H9 (cell line): ENCODE results near the gene LIN28B. TPM values are rescaled to one million over a fixed set of nuclear protein-coding genes. Genes with fewer than 3 reads are reported as not detected.

Experiments
- DNase-seq: peaks from one replicate; pipeline ENCODE4 v3.0.0-alpha.2; 2017
- H2AFZ ChIP-seq: one replicate; pipeline ENCODE4 v1.6.1; 2013; ENCODE audit warnings: mild to moderate bottlenecking, low read length, control low read depth, moderate library complexity
- H2AK5ac ChIP-seq: 2 replicates; pipeline ENCODE4 v1.6.1; 2013; ENCODE audit warnings: low read length, control low read depth, mixed read lengths; ENCODE audit not compliant: insufficient read length
- H2BK120ac ChIP-seq: one replicate; pipeline ENCODE4 v1.6.1; 2013; ENCODE audit warnings: low read depth, mild to moderate bottlenecking, low read length, control low read depth, inconsistent platforms; ENCODE audit not compliant: poor library complexity, severe bottlenecking
- H2BK12ac ChIP-seq: 2 replicates; pipeline ENCODE4 v1.6.1; 2013; ENCODE audit warnings: low read length, control low read depth, mixed read lengths, low read depth; ENCODE audit not compliant: insufficient read length
- H2BK15ac ChIP-seq: 2 replicates; pipeline ENCODE4 v1.6.1; 2013; ENCODE audit warnings: low read depth, low read length, control low read depth
- H2BK20ac ChIP-seq: one replicate; pipeline ENCODE4 v1.6.1; 2013; ENCODE audit warnings: low read depth, mild to moderate bottlenecking, low read length, control low read depth, inconsistent platforms; ENCODE audit not compliant: poor library complexity, severe bottlenecking
- H2BK5ac ChIP-seq: 2 replicates; pipeline ENCODE4 v1.6.1; 2013; ENCODE audit warnings: low read length, control low read depth, mixed read lengths; ENCODE audit not compliant: insufficient read length
- H3K14ac ChIP-seq: 2 replicates; pipeline ENCODE4 v1.6.1; 2013; ENCODE audit warnings: low read length, control low read depth; ENCODE audit not compliant: insufficient read depth
- H3K18ac ChIP-seq: 2 replicates; pipeline ENCODE4 v1.6.1; 2013; ENCODE audit warnings: low read depth, mild to moderate bottlenecking, mixed read lengths, low read length, control low read depth; ENCODE audit not compliant: insufficient read length
- H3K23ac ChIP-seq: 2 replicates; pipeline ENCODE4 v1.6.1; 2013; ENCODE audit warnings: low read length, control low read depth, mixed read lengths, low read depth; ENCODE audit not compliant: insufficient read length
- H3K23me2 ChIP-seq: 2 replicates; pipeline ENCODE4 v1.6.1; 2013; ENCODE audit warnings: low read depth, mild to moderate bottlenecking, mixed read lengths, low read length, control low read depth; ENCODE audit not compliant: insufficient read length, poor library complexity, severe bottlenecking
- H3K27ac ChIP-seq: 2 replicates; pipeline ENCODE4 v1.5.1; 2013; ENCODE audit warnings: low read length, control low read depth, mixed read lengths, low read depth; ENCODE audit not compliant: insufficient read length
- H3K27me3 ChIP-seq: 2 replicates; pipeline ENCODE4 v1.6.1; 2013; ENCODE audit warnings: low read length, control low read depth, inconsistent platforms; ENCODE audit not compliant: insufficient read depth
- H3K4ac ChIP-seq: 2 replicates; pipeline ENCODE4 v1.6.1; 2013; ENCODE audit warnings: low read depth, mild to moderate bottlenecking, control low read depth, inconsistent platforms, low read length, moderate library complexity
- H3K4me1 ChIP-seq: 2 replicates; pipeline ENCODE4 v1.6.1; 2013; ENCODE audit warnings: low read length, control low read depth, inconsistent platforms; ENCODE audit not compliant: insufficient read depth
- H3K4me2 ChIP-seq: 2 replicates; pipeline ENCODE4 v1.6.1; 2013; ENCODE audit warnings: low read length, control low read depth, mixed read lengths; ENCODE audit not compliant: insufficient read length, insufficient read depth
- H3K56ac ChIP-seq: 2 replicates; pipeline ENCODE4 v1.6.1; 2013; ENCODE audit warnings: low read depth, mild to moderate bottlenecking, mixed read lengths, low read length, control low read depth; ENCODE audit not compliant: insufficient read length
- H3K79me1 ChIP-seq: 2 replicates; pipeline ENCODE4 v1.6.1; 2013; ENCODE audit warnings: low read depth, mild to moderate bottlenecking, moderate library complexity, low read length, control low read depth, inconsistent platforms; ENCODE audit not compliant: insufficient read depth, poor library complexity, severe bottlenecking
- H3K79me2 ChIP-seq: 2 replicates; pipeline ENCODE4 v1.6.1; 2013; ENCODE audit warnings: low read length, control low read depth, inconsistent platforms; ENCODE audit not compliant: insufficient read depth
- H3K9ac ChIP-seq: 2 replicates; pipeline ENCODE4 v1.6.1; 2013; ENCODE audit warnings: low read length, control low read depth, mixed read lengths; ENCODE audit not compliant: insufficient read length; ENCODE audit errors: extremely low read depth
- H3K9me3 ChIP-seq: one replicate; pipeline ENCODE4 v1.6.1; 2013; ENCODE audit warnings: low read depth, low read length, inconsistent platforms; ENCODE audit not compliant: control insufficient read depth
- H3T11ph ChIP-seq: one replicate; pipeline ENCODE4 v1.6.1; 2013; ENCODE audit warnings: mild to moderate bottlenecking, low read length, control low read depth, inconsistent platforms
- H4K20me1 ChIP-seq: one replicate; pipeline ENCODE4 v1.6.1; 2013; ENCODE audit not compliant: control insufficient read depth, insufficient read length, insufficient read depth
- H4K5ac ChIP-seq: 2 replicates; pipeline ENCODE4 v1.6.1; 2013; ENCODE audit warnings: low read depth, mild to moderate bottlenecking, mixed read lengths, low read length, control low read depth; ENCODE audit not compliant: insufficient read length
- H4K8ac ChIP-seq: replicated peaks from 2 replicates; pipeline ENCODE4 v1.6.1; 2013; ENCODE audit warnings: low read length, control low read depth, mixed read lengths, low read depth; ENCODE audit not compliant: insufficient read length
- H4K91ac ChIP-seq: 2 replicates; pipeline ENCODE4 v1.6.1; 2013; ENCODE audit warnings: low read depth, mild to moderate bottlenecking, moderate library complexity, mixed read lengths, low read length, control low read depth; ENCODE audit not compliant: insufficient read length
- H3K27ac Mint-ChIP-seq, 3 experiments: 2 replicates in 2 of 3; 3 replicates in 1 of 3; pipeline ENCODE4 v1.8.0; 2020 to 2021; ENCODE audit warnings: mixed read lengths in 3 of 3, mild to moderate bottlenecking in 1 of 3, moderate library complexity in 1 of 3
- H3K27me3 Mint-ChIP-seq: 2 replicates; pipeline ENCODE4 v1.8.0; 2021; ENCODE audit warnings: low read depth, mild to moderate bottlenecking, moderate library complexity, mixed read lengths
- H3K36me3 Mint-ChIP-seq, 3 experiments: 2 replicates in 2 of 3; 3 replicates in 1 of 3; pipeline ENCODE4 v1.8.0; 2020 to 2021; ENCODE audit warnings: low read depth in 3 of 3, mixed read lengths in 3 of 3; ENCODE audit not compliant: insufficient read depth in 1 of 3
- H3K4me1 Mint-ChIP-seq, 2 experiments: 2 replicates each; pipeline ENCODE4 v1.8.0; 2020; ENCODE audit warnings: mixed read lengths in 2 of 2
- H3K4me3 Mint-ChIP-seq, 2 experiments: 2 replicates in 1 of 2; 3 replicates in 1 of 2; pipeline ENCODE4 v1.8.0; 2020 to 2021; ENCODE audit warnings: mild to moderate bottlenecking in 2 of 2, mixed read lengths in 2 of 2, moderate library complexity in 1 of 2
- H3K9me3 Mint-ChIP-seq, 2 experiments: 2 replicates in 1 of 2; 3 replicates in 1 of 2; pipeline ENCODE4 v1.8.0; 2020; ENCODE audit warnings: mild to moderate bottlenecking in 2 of 2, mixed read lengths in 2 of 2, moderate library complexity in 1 of 2
- CTCF ChIP-seq: fragments of 200-600 bp; sonication (generic); conservative IDR thresholded peaks from 3 replicates; pipeline ENCODE4 v1.8.0; 2021; ENCODE audit warnings: antibody characterized with exemption, mild to moderate bottlenecking
- WGBS: extraction: QIAGEN DNeasy Blood & Tissue Kit; methylation state at CpG from one replicate; pipeline ENCODE4 v1.1.7; 2013; ENCODE audit warnings: missing lambda C conversion rate, low lambda C conversion rate, mixed read lengths; ENCODE audit not compliant: insufficient read length; ENCODE audit errors: extremely low coverage; 5-methylcytosine and 5-hydroxymethylcytosine counted together
- total RNA-seq: library from RNA; stranded (reverse); gene quantifications from 2 replicates; pipeline ENCODE4 v1.2.1, GENCODE V29; 2021

Gene LIN28B
- total RNA-seq, 1 experiment from 2014 or later = 110 TPM

- no peaks in the 10 kb centered on the region for H3K23me2 ChIP-seq
- no peaks in the 10 kb centered on the region for H4K20me1 ChIP-seq
- peaks cover 3% of the 10 kb centered on the region for H3K79me1 ChIP-seq
- peak; percentile 54 for DNase-seq
- H2AFZ ChIP-seq = no peak overlapping the region
- no peaks in the 10 kb centered on the region for H3K9me3 ChIP-seq
- H3K18ac ChIP-seq = no peak overlapping the region
- no peaks in the 10 kb centered on the region for H3K27me3 ChIP-seq
- H3K4me2 ChIP-seq = no peak overlapping the region
- peaks cover 8% of the 10 kb centered on the region; the same call in 1 of the 2 replicates for H3K79me2 ChIP-seq
- no peak overlapping the region; a peak in 1 of 5 replicates for H3K4me3 Mint-ChIP-seq
- H4K5ac ChIP-seq = no peak overlapping the region
- H4K91ac ChIP-seq = no peak overlapping the region
- no peak overlapping the region for H2AK5ac ChIP-seq
- no peak overlapping the region for H2BK20ac ChIP-seq
- no peak overlapping the region for H3K27ac ChIP-seq
- no CpG with 5 or more reads among the region's 3 CpGs for WGBS
- H3K23ac ChIP-seq = no peak overlapping the region
- no peak overlapping the region for H4K8ac ChIP-seq
- H3T11ph ChIP-seq = no peak overlapping the region
- no peaks in the 10 kb centered on the region for H3K9me3 Mint-ChIP-seq
- no peak for TF ChIP-seq CTCF
- H3K27me3 Mint-ChIP-seq = no peaks in the 10 kb centered on the region
- H3K4me1 ChIP-seq = no peaks in the 10 kb centered on the region
- no peak overlapping the region for H2BK15ac ChIP-seq
- H2BK12ac ChIP-seq = no peak overlapping the region
- H3K56ac ChIP-seq = no peak overlapping the region
- peaks cover 0 to 11% (median 2%) of the 10 kb centered on the region in 3 experiments; a peak in 4 of 7 replicates for H3K36me3 Mint-ChIP-seq
- H3K9ac ChIP-seq = no peak overlapping the region
- no peak overlapping the region for H3K14ac ChIP-seq
- peaks cover 22 to 30% of the 10 kb centered on the region in 2 experiments for H3K4me1 Mint-ChIP-seq
- H3K27ac Mint-ChIP-seq = peak overlapping the region in 2 of 3 experiments; percentile 32 to 88; a peak in 2 of 7 replicates
- H2BK5ac ChIP-seq = no peak overlapping the region
- no peak overlapping the region for H3K4ac ChIP-seq
- H2BK120ac ChIP-seq = no peak overlapping the region
Observed at GRCh38 chr6:105014448-105014847, 57.5 kb downstream of the LIN28B start.
